Heart right ventricle (tissue), 16 donors: ENCODE measurements around the gene SMC4. TPM values are rescaled to one million over a fixed set of nuclear protein-coding genes. Genes with fewer than 3 reads are reported as not detected.

ENCODE experiments used
- ATAC-seq, 8 donors: fragments of 200-7000 bp; cut with Tn5 transposase; one replicate each; pipeline ENCODE4 v1.9.1; 2020; ENCODE audit warnings: mild to moderate bottlenecking in 8 of 8, moderate library complexity in 8 of 8, moderate number of reproducible peaks in 1 of 8
- DNase-seq, 2 donors: peaks; one replicate each; pipeline ENCODE4 v3.0.0-alpha.2; 2020
- H3K27ac ChIP-seq, 10 donors: fragments of 200-600 bp; sonication (generic) in 2 of 10; one replicate each; pipeline versions ENCODE4 v1.5.0 to v1.8.0; 2020 to 2022; ENCODE audit warnings: mild to moderate bottlenecking in 3 of 10
- H3K27me3 ChIP-seq, 7 donors: fragments of 200-600 bp; one replicate each; pipeline ENCODE4 v1.8.0; 2021 to 2022; ENCODE audit warnings: mild to moderate bottlenecking in 2 of 7
- H3K36me3 ChIP-seq, 9 donors: fragments of 200-600 bp; sonication (generic) in 1 of 9; one replicate each; pipeline versions ENCODE4 v1.5.0 to v1.8.0; 2020 to 2022; ENCODE audit warnings: mild to moderate bottlenecking in 2 of 9
- H3K4me1 ChIP-seq, 9 donors: fragments of 200-600 bp; sonication (generic) in 1 of 9; one replicate each; pipeline versions ENCODE4 v1.5.0 to v1.8.0; 2020 to 2022; ENCODE audit warnings: mild to moderate bottlenecking in 4 of 9
- H3K4me3 ChIP-seq, 10 donors: fragments of 200-600 bp; sonication (generic) in 2 of 10; one replicate each; pipeline versions ENCODE4 v1.5.0 to v1.8.0; 2020 to 2022; ENCODE audit warnings: mild to moderate bottlenecking in 7 of 10, moderate library complexity in 2 of 10
- H3K9me3 ChIP-seq, 11 donors: fragments of 200-600 bp in 10 of 11; sonication (generic) in 2 of 11; one replicate each; pipeline versions ENCODE4 v1.5.0 to v1.8.0; 2013 to 2022; ENCODE audit warnings: mild to moderate bottlenecking in 2 of 11, control low read depth in 1 of 11, moderate library complexity in 1 of 11
- CTCF ChIP-seq, 9 donors: fragments of 200-600 bp; sonication (generic) in 2 of 9; IDR thresholded peaks; one replicate each; pipeline versions ENCODE4 v1.5.0 to v1.8.0; 2021 to 2022; ENCODE audit warnings: antibody characterized with exemption in 9 of 9, mild to moderate bottlenecking in 5 of 9, moderate library complexity in 1 of 9
- WGBS, 2 donors: extraction: QIAGEN DNeasy Blood & Tissue Kit; methylation state at CpG; one replicate each; pipeline ENCODE4 v1.1.7; 2013; ENCODE audit warnings: inconsistent platforms in 1 of 2; 5-methylcytosine and 5-hydroxymethylcytosine counted together
- intact Hi-C, 10 donors: fragments of 100-400 bp; cut with DNase I; formaldehyde crosslinking; loops; one replicate each; pipeline versions ENCODE4 v1.11.1 to v1.14.2; 2022
- polyA plus RNA-seq, 2 donors: library from polyadenylated mRNA; stranded (reverse); fragments of 200-250 nt; gene quantifications; one replicate each; pipeline ENCODE4 v1.2.3, GENCODE V29; 2013
- total RNA-seq, 10 donors: library from RNA; stranded (reverse); fragmentation: NEBNext Ultra II Directional in 3 of 10; extraction: Animal tissue kit (Norgen Biotek cat#: 25700) in 3 of 10; gene quantifications; one replicate each; pipeline versions ENCODE4 v1.2.1 to v1.2.4, GENCODE V29; 2021 to 2023
- donor health status: Arrhythmogenic right ventricular cardiomyopathy.
- donor health status: ischemic (EF 13 %, LVEDD 7.1; RV severe dilation, severe dysfunction).
- donor health status: healthy with polysubstance abuse.
- donor health status: DM: no; HTN: yes; CAD: no.
- donor health status: DM: no; HTN: no; CAD: no.
- donor health status: ischemic (EF 25% LVEDD 6.9; RV normal size, moderate dysfunction).
- donor health status: ischemic (EF 25% LVEDD 5.7; RV mildly dilated, moderate dysfunction).
- donor health status: healthy.
- donor health status: DM: yes; HTN: yes; CAD: no.
- donor health status: Ischemic cardiomyopathy.
- donor health status: ischemic (EF 35%, LVEDD 5.7; RV mildly dilated, moderate dysfunction).
- donor health status: nonischemic (EF 11% LVEDD 7.7; RV severe dilation, severe dysfunction).
- donor health status: DM: yes; HTN: yes; CAD: no.
- donor health status: PGD.
- donor health status: ischemic (EF 29% LVEDD 5.4; RV normal size, mild dysfunction).
- donor health status: nonischemic (EF 23%, LVEDD 6.1; RV moderate dilation, normal function).

The SMC4 gene
- total and polyA plus RNA-seq, 12 donors: 8.9 to 38.6 (median 17.3) TPM

- no peak for ATAC-seq
- WGBS, 2 donors: 77 to 87% methylated on average over 2 of the region's 2 CpGs
- peaks cover 0 to 11% (median 0%) of the 10 kb centered on the region in 7 donors for H3K27me3 ChIP-seq
- H3K36me3 ChIP-seq: no peaks in the 10 kb centered on the region
- no peak overlapping the region for H3K4me3 ChIP-seq
- no peak overlapping the region for H3K27ac ChIP-seq
- TF ChIP-seq CTCF (IDR thresholded peaks at IDR 0.05): no peak
- no peak for DNase-seq
- intact Hi-C loops: no loop called here
- H3K9me3 ChIP-seq: peaks cover 0 to 23% (median 0%) of the 10 kb centered on the region in 11 donors
- no peaks in the 10 kb centered on the region for H3K4me1 ChIP-seq
Measured at GRCh38 chr3:160471892-160472291, 72.4 kb downstream of the SMC4 start.

- Histone ChIP-seq H3K4me3 (no peak overlapping the region), H3K27ac (no peak overlapping the region), H3K36me3 (no peaks in the 10 kb centered on the region), H3K4me1 (no peaks in the 10 kb centered on the region), H3K27me3 (peaks cover 0 to 11% (median 0%) of the 10 kb centered on the region in 7 donors), H3K9me3 (peaks cover 0 to 23% (median 0%) of the 10 kb centered on the region in 11 donors)
- no peak for TF ChIP-seq CTCF (IDR thresholded peaks at IDR 0.05)
- intact Hi-C loops: no loop called here
- 60 to 64% methylated on average over 2 of the region's 2 CpGs for WGBS, 2 donors
- DNase-seq: no peak
- ATAC-seq: no peak
Measured at GRCh38 chr3:160472344-160472743, 72.9 kb downstream of the SMC4 start.

- peaks cover 0 to 11% (median 0%) of the 10 kb centered on the region in 7 donors for H3K27me3 ChIP-seq
- no peak for TF ChIP-seq CTCF (IDR thresholded peaks at IDR 0.05)
- DNase-seq: no peak
- no peak for ATAC-seq
- H3K27ac ChIP-seq: no peak overlapping the region
- 37 to 46% methylated on average over 1 of the region's 1 CpG for WGBS, 2 donors
- peaks cover 0 to 23% (median 0%) of the 10 kb centered on the region in 11 donors for H3K9me3 ChIP-seq
- H3K36me3 ChIP-seq: no peaks in the 10 kb centered on the region
- intact Hi-C loops: no loop called here
- H3K4me3 ChIP-seq: no peak overlapping the region
- no peaks in the 10 kb centered on the region for H3K4me1 ChIP-seq
Measured at GRCh38 chr3:160473221-160473620, 73.8 kb downstream of the SMC4 start.

- Histone ChIP-seq H3K9me3 (peaks cover 0 to 23% (median 0%) of the 10 kb centered on the region in 11 donors), H3K4me3 (no peak overlapping the region), H3K36me3 (no peaks in the 10 kb centered on the region), H3K4me1 (no peaks in the 10 kb centered on the region), H3K27ac (no peak overlapping the region), H3K27me3 (peaks cover 0 to 11% (median 0%) of the 10 kb centered on the region in 7 donors)
- no peak for TF ChIP-seq CTCF (IDR thresholded peaks at IDR 0.05)
- WGBS, 2 donors: 45 to 60% methylated on average over 1 of the region's 1 CpG
- ATAC-seq (no peak), DNase-seq (no peak)
- intact Hi-C loops: no loop called here
Measured at GRCh38 chr3:160473978-160474377, 74.5 kb downstream of the SMC4 start.
